ENCODE measurements around the gene EGF. TPM values are rescaled to one million over a fixed set of nuclear protein-coding genes. Genes with fewer than 3 reads are reported as not detected.
A peak's percentile ranks its signal among the peaks of the same experiment; 100 is the strongest.

The EGF gene
- total RNA-seq, 1 donor from 2014 or later, result 0.46 TPM

DNA sequence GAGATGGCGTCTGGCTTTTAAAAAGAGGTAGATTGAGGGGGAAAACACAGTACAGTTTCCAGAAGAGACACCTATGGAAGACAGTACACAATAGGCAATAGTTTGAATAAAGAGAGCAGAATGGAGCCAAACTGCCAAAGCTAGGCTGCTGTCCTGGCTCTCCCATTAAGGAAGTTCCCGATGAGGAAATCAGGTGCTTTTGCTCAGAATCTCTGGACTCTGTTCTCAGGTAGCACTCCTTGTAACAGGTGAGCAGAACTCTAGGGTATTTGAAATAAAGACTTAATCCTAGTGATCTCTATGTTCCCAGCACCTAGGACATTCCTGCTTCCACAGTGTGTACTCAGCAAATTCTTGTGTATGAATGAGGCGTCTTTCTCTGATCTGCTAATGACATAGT, 1.6 kb downstream of the EGF start:
- no peak for DNase-seq (ENCODE audit: low read depth)
- H3K4me3 ChIP-seq (ENCODE audit: low read depth, low read length), result no peak overlapping the region
- TF ChIP-seq CTCF (conservative IDR thresholded peaks at IDR 0.05; ENCODE audit: low read depth, low read length), result no peak

DNA sequence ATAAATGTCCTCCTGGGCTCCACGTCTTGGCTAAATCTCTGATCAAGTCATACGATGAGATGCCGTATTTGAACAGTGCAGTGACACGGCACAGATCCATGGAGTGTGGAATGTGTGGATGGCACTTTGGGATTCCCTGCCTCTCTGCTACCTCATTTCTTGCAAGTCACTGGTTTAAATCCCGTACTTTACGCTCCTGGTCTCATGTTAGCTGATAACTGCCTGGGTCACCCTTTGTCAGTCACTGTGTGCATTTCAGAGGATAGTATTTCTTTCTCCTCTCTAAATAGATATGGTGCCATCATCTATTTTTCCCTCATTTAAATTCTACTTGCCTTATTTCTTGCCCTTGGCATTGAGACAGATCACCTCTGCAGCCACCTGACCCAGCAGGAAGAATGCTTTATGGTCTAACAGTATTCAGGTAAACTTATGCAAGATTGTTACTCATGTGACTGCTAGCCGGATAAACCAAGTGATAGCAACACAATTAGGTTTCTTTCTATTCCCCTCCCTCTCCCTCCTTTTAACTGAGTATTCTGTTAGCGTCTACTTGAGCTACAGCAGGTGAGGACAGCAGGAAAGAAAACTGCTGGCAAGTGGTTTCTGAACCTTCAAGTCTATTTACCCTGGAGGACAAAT, 2.8 kb downstream of the EGF start:
- H3K4me3 ChIP-seq (ENCODE audit: low read depth, low read length), result no peak overlapping the region
- DNase-seq (ENCODE audit: low read depth), result no peak
- no peak for TF ChIP-seq CTCF (conservative IDR thresholded peaks at IDR 0.05; ENCODE audit: low read depth, low read length)

DNA sequence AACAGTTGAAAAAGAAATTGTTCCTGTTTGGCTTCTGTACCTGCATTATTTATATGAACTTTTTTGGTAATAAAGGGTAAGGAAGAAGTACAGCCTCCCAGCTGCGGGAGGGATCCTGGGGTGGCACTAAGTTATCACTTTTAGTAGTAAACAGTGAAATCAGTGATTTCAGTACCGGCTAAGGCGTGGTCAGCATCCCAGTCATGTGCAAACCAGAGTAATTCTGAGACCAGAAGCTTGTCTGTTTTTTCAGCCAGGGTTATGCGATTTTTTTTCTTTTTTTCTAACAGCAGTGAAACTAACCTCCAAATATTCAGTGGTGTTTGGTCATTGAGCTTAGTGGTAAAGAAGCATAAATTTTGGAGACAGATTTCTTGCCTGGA, 3.3 kb downstream of the EGF start:
- no peak overlapping the region for H3K4me3 ChIP-seq (ENCODE audit: low read depth, low read length)
- TF ChIP-seq CTCF (conservative IDR thresholded peaks at IDR 0.05; ENCODE audit: low read depth, low read length), result no peak
- no peak for DNase-seq (ENCODE audit: low read depth)

GRCh38 chr4:109921384-109921808, 8.7 kb downstream of the EGF start:
- TF ChIP-seq CTCF (conservative IDR thresholded peaks at IDR 0.05; ENCODE audit: low read depth, low read length), result no peak
- DNase-seq (ENCODE audit: low read depth), result peak; percentile 96
- no peak overlapping the region for H3K4me3 ChIP-seq (ENCODE audit: low read depth, low read length)

GRCh38 chr4:109925396-109925795, 12.7 kb downstream of the EGF start:
- no peak for TF ChIP-seq CTCF (conservative IDR thresholded peaks at IDR 0.05; ENCODE audit: low read depth, low read length)
- DNase-seq (ENCODE audit: low read depth), result no peak
- H3K4me3 ChIP-seq (ENCODE audit: low read depth, low read length), result no peak overlapping the region

DNA sequence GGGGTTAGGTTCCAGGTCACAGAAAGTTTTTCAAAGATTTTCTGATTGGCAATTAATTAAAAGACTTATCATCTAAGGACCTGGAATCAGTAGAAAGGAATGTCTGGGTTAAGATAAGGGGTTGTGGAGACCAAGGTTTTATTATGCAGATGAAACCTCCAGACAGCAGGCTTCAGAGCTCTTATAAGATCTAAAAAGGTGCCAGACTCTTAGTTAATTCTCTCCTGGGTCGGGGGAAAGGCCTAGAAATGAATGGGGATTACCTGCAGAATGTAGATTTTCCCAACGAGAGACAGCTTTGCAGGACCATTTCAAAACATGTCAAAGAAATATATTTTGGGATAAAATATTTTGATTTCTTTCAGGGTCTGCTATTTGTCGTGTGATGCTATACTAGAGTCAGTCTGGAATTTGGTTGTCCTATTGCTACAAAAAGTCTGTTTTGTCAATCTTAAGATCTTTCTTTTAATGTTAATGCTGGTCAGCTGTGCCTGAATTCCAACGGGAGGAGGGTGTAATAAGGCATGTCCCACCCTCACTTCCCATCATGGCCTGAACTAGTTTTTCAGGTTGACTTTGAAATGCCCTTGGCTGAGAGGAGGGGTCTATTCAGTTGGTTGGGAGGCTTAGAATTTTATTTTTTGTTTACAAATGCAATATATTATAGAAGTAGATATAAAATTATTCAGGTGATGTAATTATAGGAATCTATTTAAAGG, 15.8 kb downstream of the EGF start:
- DNase-seq (ENCODE audit: low read depth), result no peak
- H3K4me3 ChIP-seq (ENCODE audit: low read depth, low read length), result no peak overlapping the region
- no peak for TF ChIP-seq CTCF (conservative IDR thresholded peaks at IDR 0.05; ENCODE audit: low read depth, low read length)

DNA sequence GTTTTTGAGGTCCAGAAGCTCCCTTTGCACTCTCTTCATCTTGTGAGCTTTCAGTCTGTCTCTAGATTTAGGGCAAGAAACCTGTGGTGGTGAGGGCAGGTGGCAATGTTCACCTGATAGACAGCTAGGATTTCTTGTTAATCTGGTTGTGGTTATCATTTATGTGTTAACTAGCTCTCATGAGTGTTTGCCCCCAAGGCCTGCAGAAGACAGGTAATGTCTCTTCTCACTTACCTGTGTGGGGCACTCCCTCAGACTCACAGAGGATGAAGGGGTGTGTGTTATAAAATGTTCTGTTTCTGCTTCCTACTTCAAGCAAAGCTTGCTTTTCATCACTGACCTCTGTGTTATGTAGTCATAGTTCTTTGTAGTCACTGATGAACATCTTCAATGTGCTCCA, 17.8 kb downstream of the EGF start:
- DNase-seq (ENCODE audit: low read depth), result no peak
- no peak for TF ChIP-seq CTCF (conservative IDR thresholded peaks at IDR 0.05; ENCODE audit: low read depth, low read length)
- H3K4me3 ChIP-seq (ENCODE audit: low read depth, low read length), result no peak overlapping the region
